ENCODE data around the gene ARHGAP22.

Gene ARHGAP22

DNA sequence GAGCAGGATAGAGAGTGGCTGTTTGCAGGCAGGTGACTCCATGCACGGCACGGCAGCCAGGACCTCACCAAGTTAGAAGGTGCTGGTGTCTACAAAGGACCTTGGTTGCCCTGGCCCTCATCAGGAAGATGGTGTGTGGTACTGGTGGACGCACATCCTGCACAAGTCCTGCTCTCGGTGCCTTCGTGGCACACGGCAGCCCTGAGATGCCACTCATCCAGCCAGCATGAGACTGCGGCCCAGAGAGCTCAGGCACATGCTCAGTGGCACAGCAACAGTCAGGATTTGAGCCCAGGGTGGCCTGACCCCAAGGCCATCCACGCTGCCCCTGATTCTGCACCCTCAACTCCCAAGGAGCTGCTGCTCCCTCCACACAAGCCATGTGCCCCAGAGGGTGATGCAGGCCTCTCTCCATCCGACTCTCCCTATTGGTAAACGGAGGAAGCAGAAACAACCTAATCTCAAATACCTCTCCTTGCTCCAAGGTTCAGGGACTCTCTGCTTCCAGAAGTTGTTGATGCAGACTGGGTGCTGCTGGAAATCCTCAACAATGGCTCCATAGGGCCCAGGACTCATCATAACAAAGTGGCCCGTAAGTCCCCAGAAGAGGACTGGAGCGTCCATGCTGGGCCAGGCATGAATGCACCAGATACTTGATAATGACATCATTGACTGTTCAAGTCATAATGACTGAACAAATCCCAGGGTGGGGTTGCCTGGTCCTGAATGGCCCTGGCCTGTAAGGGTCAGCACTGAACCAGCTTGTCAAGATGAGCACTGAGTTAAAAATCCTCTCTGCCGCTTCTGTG is 93.6 kb downstream of the ARHGAP22 start:
- H3K9me3 ChIP-seq (ENCODE audit: control insufficient read depth, insufficient read depth, low read length) = peaks cover 4% of the 10 kb centered on the region; the same call in 1 of the 2 replicates
- no peaks in the 10 kb centered on the region for H3K36me3 ChIP-seq (ENCODE audit: insufficient read depth, low read length)
- H3K9ac ChIP-seq (ENCODE audit: low read depth, low read length) = no peak overlapping the region
- peaks cover 7% of the 10 kb centered on the region; the same call in 1 of the 2 replicates for H3K4me1 ChIP-seq (ENCODE audit: insufficient read depth, low read length)

DNA sequence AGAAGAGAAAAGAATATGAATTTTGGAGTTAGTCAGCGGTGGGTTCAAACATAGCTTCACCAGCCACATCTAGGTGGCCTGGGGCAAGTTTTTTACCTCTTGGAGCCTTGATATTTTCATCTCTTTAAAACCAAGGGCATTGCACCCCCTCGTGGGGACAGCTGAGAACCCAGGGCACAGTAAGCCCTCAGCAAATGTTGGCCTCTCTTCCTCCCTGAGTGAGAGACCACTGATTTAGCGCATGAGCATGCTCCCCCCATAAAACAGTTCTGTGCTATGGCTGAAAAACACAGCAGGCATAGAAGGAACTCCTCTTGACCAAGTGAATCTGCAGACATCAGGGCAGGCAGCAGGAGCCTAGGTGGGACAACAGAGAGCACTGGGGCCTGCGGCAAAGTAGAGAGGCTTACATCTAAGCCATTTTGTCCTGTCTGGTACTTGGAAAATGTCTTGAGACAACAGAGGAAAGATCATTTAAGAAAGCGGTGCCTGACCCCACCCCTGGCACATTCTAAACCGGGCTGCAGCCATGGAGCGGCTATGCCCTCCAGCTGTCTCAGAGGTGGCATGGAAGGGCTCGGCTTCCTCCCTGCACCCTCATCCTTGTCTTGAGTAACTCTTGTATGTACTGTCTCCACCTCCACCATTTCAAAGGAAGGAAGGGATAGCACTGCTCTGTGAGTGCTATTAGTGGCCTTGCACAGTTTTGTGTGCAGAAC is 94.7 kb downstream of the ARHGAP22 start:
- no peaks in the 10 kb centered on the region for H3K36me3 ChIP-seq (ENCODE audit: insufficient read depth, low read length)
- no peak overlapping the region for H3K9ac ChIP-seq (ENCODE audit: low read depth, low read length)
- peaks cover 9% of the 10 kb centered on the region; the same call in 1 of the 2 replicates for H3K4me1 ChIP-seq (ENCODE audit: insufficient read depth, low read length)
- no peaks in the 10 kb centered on the region; the same call in 1 of the 2 replicates for H3K9me3 ChIP-seq (ENCODE audit: control insufficient read depth, insufficient read depth, low read length)

DNA sequence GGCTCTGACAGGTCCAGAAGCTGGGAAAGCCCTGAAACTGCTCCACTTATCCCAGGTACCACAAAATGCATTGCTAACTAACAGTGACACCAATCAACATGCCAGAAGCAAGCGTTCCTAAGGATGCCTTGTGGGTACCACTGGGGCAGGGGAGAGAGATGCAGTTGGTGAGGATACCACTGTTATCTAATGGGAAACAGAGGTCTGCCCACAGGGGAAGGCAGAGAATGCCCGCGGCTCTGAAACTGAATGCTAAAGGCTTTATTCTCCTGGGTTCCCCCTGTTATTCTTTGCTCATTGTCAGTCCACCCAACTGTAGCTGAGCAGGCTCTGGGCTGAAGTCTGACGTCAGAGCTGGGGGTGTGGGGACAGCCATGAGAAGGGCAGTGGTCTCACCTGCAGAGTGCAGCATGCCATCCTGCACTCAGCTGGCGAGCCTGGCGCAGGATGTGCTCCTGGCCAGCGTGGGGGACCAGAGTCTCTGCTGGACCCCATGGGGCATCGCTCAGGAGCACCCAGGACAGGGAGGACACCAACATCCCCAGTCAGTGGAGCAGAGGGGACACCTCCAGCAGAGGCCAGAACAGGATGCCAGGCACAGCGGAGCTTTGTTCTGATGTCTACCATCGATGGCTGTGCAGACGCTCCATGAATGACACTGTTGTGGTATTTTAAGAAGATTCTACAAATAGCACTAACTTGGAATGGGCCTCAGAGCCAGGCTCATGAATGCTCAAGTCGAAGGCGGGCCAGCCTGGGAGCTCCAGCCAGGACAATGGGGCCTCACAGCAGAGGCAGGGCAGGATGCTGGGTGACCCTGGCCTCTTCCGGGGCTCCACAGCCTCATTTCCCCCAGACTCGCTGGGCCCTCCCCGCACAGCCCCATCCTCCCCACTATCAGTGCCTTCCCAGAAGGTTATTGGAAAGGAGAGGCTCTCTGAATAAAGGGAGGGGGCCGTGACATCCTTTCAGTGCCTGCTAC is 95.8 kb downstream of the ARHGAP22 start:
- Histone ChIP-seq H3K9me3 (ENCODE audit: control insufficient read depth, insufficient read depth, low read length) (no peaks in the 10 kb centered on the region; the same call in 1 of the 2 replicates), H3K9ac (ENCODE audit: low read depth, low read length) (no peak overlapping the region), H3K36me3 (ENCODE audit: insufficient read depth, low read length) (no peaks in the 10 kb centered on the region), H3K4me1 (ENCODE audit: insufficient read depth, low read length) (peaks cover 9% of the 10 kb centered on the region; the same call in 1 of the 2 replicates)

DNA sequence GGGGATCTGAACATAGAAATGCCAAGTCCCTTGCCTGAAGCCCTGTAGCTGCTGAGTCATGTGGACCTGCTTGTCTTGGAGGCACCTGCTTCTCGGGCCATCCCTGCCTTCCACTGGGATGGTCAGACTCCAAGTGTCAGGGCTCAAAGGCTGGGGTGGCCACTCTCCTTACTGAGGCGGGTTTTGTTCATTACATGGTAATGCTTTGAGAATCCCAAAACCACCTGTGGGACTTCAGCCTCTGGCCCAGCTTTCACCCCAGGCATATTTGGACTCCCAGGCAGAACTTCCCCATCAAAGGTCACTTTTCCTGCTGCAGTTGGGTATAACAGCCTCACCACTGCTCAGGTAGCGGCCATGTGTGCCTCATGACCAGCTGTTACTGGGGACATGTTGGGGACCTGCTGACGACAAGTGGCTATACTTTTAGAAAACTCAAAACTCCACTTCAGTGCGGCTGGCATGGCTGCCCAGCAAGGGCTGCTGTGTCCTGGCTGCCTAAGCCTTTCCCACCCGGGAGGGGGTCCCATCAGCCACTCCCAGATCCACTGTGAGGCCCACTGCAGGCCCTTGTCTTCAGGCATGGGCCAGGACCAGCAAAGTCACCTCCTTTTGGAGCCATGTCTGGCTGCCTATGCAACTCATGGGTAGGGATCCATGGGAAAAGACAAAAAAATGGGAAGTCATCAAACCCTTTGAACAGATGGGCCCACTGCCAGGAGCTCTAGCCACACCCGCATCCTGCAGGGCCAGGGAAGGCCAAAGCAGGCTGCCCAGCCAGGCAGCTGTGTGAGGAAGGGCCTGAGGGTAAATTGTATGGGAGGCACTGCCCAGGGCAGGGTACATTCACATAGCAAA is 96.7 kb downstream of the ARHGAP22 start:
- Histone ChIP-seq H3K36me3 (ENCODE audit: insufficient read depth, low read length) (no peaks in the 10 kb centered on the region), H3K9ac (ENCODE audit: low read depth, low read length) (no peak overlapping the region), H3K4me1 (ENCODE audit: insufficient read depth, low read length) (peaks cover 9% of the 10 kb centered on the region; the same call in 1 of the 2 replicates), H3K9me3 (ENCODE audit: control insufficient read depth, insufficient read depth, low read length) (no peaks in the 10 kb centered on the region)

DNA sequence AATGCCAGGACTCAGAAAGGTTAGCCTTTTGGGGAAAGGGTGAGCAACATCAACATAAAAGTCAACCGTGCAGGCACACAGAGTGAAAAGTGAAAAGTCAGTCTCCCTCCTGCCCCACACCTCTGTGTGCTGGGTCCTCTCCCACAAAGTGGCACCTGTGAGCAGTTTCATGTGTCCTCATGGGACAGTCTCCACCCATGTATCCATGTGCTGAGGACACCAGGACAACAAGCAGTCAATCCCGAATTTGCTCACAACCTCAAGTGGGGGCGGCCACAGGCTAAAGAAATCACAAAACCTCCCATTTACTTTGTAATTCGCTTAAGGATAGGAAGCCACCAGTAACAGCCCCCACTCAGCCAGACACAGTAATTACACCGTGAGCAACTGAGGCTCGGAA is 97.4 kb downstream of the ARHGAP22 start:
- Histone ChIP-seq H3K4me1 (ENCODE audit: insufficient read depth, low read length) (peaks cover 9% of the 10 kb centered on the region; the same call in 1 of the 2 replicates), H3K9ac (ENCODE audit: low read depth, low read length) (no peak overlapping the region), H3K9me3 (ENCODE audit: control insufficient read depth, insufficient read depth, low read length) (no peaks in the 10 kb centered on the region), H3K36me3 (ENCODE audit: insufficient read depth, low read length) (no peaks in the 10 kb centered on the region)

DNA sequence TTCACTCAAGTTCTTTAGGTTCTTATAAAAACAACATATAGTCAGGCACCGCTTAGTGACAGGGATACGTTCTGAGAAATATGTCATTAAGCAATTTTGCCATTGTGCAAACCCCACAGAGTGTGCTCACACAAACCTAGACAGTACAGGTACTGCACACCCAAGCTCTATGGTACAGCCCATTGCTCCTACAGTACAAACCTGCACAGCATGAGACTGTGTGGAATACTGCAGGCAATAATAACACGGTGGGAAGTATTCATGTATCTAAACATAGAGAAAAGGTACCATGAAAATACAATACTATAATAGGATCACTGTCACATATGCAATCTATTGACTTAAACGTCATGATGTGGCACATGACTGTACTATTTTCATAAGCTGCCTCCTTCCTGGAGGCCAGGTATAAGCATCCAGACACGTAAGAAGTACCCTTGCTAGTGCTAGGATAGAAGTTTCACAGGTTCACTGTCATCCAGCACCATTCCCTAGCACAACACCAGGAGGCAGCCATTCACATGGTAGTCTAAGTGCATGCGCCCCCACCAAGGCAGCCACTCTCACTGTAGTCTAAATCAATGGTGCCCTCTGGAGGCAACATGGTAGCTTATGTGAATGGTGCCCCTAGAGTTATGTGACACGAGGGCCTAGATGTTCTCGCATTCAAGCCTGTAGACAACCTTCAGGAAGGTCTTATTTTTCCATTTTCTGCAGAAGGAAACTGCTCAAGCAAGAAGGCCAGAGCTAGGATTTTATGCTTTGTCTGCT is 98.5 kb downstream of the ARHGAP22 start:
- Histone ChIP-seq H3K36me3 (ENCODE audit: insufficient read depth, low read length) (no peaks in the 10 kb centered on the region), H3K9ac (ENCODE audit: low read depth, low read length) (no peak overlapping the region), H3K9me3 (ENCODE audit: control insufficient read depth, insufficient read depth, low read length) (no peaks in the 10 kb centered on the region), H3K4me1 (ENCODE audit: insufficient read depth, low read length) (peaks cover 9% of the 10 kb centered on the region; the same call in 1 of the 2 replicates)

DNA sequence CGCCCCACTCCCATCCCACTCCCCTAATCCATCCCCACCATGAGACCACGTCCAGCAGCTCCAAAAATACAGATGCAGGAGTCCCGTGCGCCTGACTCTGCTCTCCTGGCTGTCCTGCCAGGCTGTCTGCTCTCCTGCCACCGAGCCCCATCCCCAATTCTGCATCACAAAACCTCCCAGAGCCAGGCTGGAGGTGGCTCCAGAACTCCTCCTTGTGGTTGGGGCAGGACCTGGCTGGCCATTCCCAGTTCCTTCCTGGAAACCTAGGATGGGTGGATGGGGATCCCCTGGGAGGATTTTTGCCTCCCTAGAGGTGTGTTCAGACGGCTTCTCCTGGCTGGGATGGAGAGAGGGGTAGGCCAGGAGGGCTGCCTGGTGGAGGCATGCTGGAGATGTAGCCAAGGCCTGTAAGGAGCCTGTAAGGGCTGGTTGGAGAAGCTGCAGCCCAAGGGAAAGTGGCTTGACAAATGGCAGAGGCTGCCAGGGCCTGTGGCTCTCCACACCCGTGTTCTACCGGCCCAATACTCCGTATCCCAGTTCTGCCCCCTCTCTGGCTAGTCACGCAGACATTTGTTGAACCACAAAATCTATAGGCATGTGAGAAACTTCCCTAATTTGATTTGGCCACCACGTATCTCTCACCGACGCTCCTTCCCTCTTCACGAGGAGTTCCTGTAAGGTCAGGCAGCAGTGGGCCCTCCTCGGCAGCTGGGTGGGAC is 99.3 kb downstream of the ARHGAP22 start:
- no peak overlapping the region for H3K9ac ChIP-seq (ENCODE audit: low read depth, low read length)
- H3K9me3 ChIP-seq (ENCODE audit: control insufficient read depth, insufficient read depth, low read length) = no peaks in the 10 kb centered on the region
- no peaks in the 10 kb centered on the region for H3K36me3 ChIP-seq (ENCODE audit: insufficient read depth, low read length)
- H3K4me1 ChIP-seq (ENCODE audit: insufficient read depth, low read length) = peaks cover 9% of the 10 kb centered on the region; the same call in 1 of the 2 replicates

DNA sequence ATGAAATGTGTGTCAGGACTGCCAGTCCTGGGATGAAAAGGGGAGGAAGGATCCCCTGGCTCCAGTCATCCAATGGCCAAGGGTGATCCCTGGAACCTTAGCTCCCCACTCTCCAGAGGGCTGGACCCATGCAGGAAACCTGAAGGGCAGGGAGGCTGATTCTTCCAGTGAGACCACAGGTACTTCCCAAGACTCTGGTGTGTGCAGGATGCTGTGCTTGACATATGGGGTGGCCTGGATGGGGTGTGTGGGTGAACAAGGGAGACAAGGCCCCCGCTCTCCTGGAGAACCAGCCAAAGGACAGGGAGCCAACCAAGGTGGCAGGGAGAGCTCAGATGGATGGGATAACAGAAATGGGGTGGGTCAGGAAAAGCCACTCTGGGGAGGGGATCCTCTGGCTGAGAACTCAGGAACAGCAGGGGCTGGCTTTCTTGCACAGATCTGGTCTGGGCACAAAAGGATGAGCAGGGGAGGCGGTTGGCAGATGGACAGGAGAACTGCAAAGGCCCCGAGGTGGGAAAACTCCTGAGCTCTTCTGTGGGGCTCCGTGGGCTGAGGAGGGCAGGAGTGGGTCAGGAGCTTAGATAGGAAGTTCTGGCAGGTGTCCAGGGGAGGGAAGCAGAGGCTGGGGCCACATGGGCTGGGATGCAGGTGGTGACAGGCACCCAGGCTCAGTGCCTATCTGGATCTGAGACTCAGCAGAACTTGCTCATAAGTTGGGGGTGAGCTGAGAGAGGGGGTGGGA is 100.6 kb downstream of the ARHGAP22 start:
- no peaks in the 10 kb centered on the region for H3K9me3 ChIP-seq (ENCODE audit: control insufficient read depth, insufficient read depth, low read length)
- H3K9ac ChIP-seq (ENCODE audit: low read depth, low read length) = no peak overlapping the region
- peaks cover 9% of the 10 kb centered on the region; the same call in 1 of the 2 replicates for H3K4me1 ChIP-seq (ENCODE audit: insufficient read depth, low read length)
- no peaks in the 10 kb centered on the region for H3K36me3 ChIP-seq (ENCODE audit: insufficient read depth, low read length)

DNA sequence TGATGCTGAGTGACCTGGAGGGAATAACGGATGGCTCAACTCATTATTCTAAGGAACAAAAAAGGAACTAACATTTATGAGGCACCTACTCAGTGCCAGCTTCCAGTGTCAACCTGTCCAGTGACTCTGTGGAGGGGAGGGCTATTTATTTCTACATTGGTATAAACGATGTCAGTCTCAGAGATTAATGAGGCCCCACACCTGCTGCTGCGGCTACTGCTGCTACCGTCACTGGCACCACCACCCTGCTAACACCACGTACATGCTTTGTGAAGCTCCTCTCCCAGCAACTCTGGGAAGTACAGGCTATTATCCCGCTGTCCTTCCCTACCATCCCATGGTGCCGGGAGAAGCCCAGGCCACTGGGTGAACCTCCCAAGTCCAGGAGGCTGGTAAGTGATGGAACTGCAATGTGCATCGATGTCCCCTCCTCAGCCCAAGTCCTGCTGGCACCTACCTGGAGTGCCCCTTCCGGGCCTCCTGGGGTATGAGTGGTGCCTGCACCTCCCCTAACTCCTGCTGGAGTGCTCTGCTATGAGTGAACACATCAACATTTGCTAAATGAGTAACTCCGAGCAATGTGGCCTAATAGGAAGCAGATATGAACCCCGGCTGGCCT is 101.5 kb downstream of the ARHGAP22 start:
- peaks cover 9% of the 10 kb centered on the region; the same call in 1 of the 2 replicates for H3K4me1 ChIP-seq (ENCODE audit: insufficient read depth, low read length)
- H3K36me3 ChIP-seq (ENCODE audit: insufficient read depth, low read length) = no peaks in the 10 kb centered on the region
- no peaks in the 10 kb centered on the region for H3K9me3 ChIP-seq (ENCODE audit: control insufficient read depth, insufficient read depth, low read length)
- no peak overlapping the region for H3K9ac ChIP-seq (ENCODE audit: low read depth, low read length)

DNA sequence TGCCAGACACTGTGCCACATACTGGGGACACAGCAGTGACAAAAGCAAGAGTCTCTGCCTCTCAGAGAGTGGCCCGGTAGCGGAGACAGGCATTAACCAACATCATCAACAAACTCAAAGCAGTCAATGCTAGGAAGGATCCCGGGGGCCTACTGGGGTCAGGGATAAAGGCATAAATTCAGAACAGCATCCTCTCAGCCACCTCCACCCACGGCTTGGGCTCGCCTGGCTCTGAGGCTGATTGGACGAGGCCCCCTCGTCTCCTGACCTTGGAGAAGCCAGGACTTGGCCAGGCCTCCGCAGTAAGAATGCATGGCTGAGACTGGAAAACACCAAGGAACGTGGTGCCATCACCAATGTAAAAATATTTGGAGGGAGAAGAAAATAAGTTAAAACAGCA is 102.1 kb downstream of the ARHGAP22 start:
- no peak overlapping the region for H3K9ac ChIP-seq (ENCODE audit: low read depth, low read length)
- no peaks in the 10 kb centered on the region for H3K9me3 ChIP-seq (ENCODE audit: control insufficient read depth, insufficient read depth, low read length)
- H3K36me3 ChIP-seq (ENCODE audit: insufficient read depth, low read length) = no peaks in the 10 kb centered on the region
- H3K4me1 ChIP-seq (ENCODE audit: insufficient read depth, low read length) = peaks cover 9% of the 10 kb centered on the region; the same call in 1 of the 2 replicates

Data from ES-I3 (cell line).